HepG2 (cell line): ENCODE measurements around the gene PROM2.

Source experiments
- CTCF ChIP-seq: sonication (generic); formaldehyde crosslinking; IDR thresholded peaks from 2 replicates; pipeline ENCODE4 v1.5.0; 2020; ENCODE audit warnings: mild to moderate bottlenecking, missing genetic modification reagents, moderate library complexity
- EZH2 ChIP-seq: conservative IDR thresholded peaks from 2 replicates; pipeline ENCODE4 v1.6.1; 2012; ENCODE audit warnings: mild to moderate bottlenecking, low read depth, low read length, moderate library complexity
- POLR2A ChIP-seq, 2 experiments: IDR thresholded peaks; 2 replicates each; pipeline ENCODE4 v1.6.1; 2011; ENCODE audit warnings: low read depth in 2 of 2, low read length in 2 of 2, mild to moderate bottlenecking in 1 of 2, moderate library complexity in 1 of 2; ENCODE audit not compliant: insufficient read depth in 1 of 2
- RAD21 ChIP-seq: fragments of 450-650 bp; formaldehyde crosslinking; IDR thresholded peaks from 2 replicates; pipeline ENCODE4 v1.5.0; 2020; ENCODE audit warnings: mild to moderate bottlenecking
- ZNF143 ChIP-seq: sonication (generic); formaldehyde crosslinking; IDR thresholded peaks from 2 replicates; pipeline ENCODE4 v1.4.0; 2020; ENCODE audit warnings: missing genetic modification reagents
- ZNF556 ChIP-seq: sonication (generic); formaldehyde crosslinking; IDR thresholded peaks from 2 replicates; pipeline ENCODE4 v1.4.0; 2020; ENCODE audit warnings: mild to moderate bottlenecking, missing genetic modification reagents, borderline replicate concordance

GRCh38 chr2:95310216-95310615 is 36.0 kb downstream of the PROM2 start:
- TF ChIP-seq EZH2 (no peak), ZNF143 (CRISPR knock-in tag) (no peak), ZNF556 (CRISPR knock-in tag) (no peak), RAD21 (CRISPR knock-in tag) (no peak), CTCF (no peak), POLR2A (IDR thresholded peaks at IDR 0.05; ENCODE audit: insufficient read depth in 1 of 2, low read depth in 2 of 2, low read length in 2 of 2) (no peak)
